Measurements from ENCODE around the gene CRELD2. TPM values are rescaled to one million over a fixed set of nuclear protein-coding genes. Genes with fewer than 3 reads are reported as not detected.

Gene CRELD2
- total RNA-seq, 4 donors from 2014 or later = 9.3 to 29.4 (median 21.5) TPM

DNA sequence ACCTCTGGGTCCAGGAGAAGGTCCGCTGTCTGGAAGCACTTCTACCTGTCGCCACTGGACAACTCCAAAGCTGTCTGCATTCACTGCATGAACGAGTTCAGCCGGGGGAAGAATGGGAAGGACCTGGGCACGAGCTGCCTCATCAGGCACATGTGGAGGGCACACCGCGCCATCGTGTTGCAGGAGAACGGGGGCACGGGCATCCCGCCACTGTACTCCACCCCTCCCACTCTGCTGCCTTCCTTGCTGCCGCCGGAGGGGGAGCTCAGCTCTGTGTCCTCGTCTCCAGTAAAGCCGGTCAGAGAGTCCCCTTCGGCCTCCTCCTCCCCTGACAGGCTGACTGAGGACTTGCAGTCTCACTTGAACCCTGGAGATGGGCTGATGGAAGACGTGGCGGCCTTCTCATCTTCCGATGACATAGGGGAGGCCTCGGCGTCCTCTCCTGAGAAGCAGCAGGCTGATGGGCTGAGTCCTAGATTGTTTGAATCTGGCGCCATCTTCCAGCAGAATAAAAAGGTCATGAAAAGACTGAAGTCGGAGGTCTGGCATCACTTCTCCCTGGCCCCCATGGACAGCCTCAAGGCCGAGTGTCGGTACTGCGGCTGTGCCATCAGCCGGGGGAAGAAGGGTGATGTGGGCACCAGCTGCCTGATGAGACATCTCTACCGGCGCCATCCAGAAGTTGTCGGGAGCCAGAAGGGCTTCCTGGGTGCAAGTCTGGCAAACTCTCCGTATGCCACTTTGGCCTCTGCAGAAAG is 33.8 kb upstream of the CRELD2 start:
- TF ChIP-seq POLR2AphosphoS5 (IDR thresholded peaks at IDR 0.05) (no peak), POLR2A (IDR thresholded peaks at IDR 0.05) (no peak), EP300 (IDR thresholded peaks at IDR 0.05) (no peak)
- TF ChIP-seq, protein P1, sequence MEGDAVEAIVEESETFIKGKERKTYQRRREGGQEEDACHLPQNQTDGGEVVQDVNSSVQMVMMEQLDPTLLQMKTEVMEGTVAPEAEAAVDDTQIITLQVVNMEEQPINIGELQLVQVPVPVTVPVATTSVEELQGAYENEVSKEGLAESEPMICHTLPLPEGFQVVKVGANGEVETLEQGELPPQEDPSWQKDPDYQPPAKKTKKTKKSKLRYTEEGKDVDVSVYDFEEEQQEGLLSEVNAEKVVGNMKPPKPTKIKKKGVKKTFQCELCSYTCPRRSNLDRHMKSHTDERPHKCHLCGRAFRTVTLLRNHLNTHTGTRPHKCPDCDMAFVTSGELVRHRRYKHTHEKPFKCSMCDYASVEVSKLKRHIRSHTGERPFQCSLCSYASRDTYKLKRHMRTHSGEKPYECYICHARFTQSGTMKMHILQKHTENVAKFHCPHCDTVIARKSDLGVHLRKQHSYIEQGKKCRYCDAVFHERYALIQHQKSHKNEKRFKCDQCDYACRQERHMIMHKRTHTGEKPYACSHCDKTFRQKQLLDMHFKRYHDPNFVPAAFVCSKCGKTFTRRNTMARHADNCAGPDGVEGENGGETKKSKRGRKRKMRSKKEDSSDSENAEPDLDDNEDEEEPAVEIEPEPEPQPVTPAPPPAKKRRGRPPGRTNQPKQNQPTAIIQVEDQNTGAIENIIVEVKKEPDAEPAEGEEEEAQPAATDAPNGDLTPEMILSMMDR (IDR thresholded peaks at IDR 0.05) = no peak
- WGBS = 94% methylated on average over 25 of the region's 31 CpGs
- Histone ChIP-seq H3K4me3 (no peak overlapping the region), H3K9me3 (no peaks in the 10 kb centered on the region), H3K4me1 (no peaks in the 10 kb centered on the region), H3K36me3 (peaks cover 56% of the 10 kb centered on the region), H3K27me3 (no peaks in the 10 kb centered on the region), H3K27ac (no peak overlapping the region)
- no peak for DNase-seq (ENCODE audit: low spot score in 2 of 2)

DNA sequence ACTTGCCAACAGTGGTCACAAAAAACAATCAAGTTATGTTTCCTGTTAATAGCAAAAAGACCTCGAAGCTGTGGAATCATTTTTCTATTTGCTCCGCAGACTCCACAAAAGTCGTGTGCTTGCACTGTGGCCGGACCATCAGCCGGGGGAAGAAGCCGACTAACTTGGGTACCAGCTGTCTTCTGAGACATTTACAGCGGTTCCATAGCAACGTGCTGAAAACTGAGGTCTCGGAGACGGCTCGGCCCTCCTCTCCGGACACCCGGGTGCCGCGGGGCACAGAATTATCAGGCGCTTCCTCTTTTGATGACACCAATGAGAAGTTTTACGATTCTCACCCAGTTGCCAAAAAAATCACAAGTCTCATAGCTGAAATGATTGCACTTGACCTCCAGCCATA is 33.2 kb upstream of the CRELD2 start:
- Histone ChIP-seq H3K4me1 (no peaks in the 10 kb centered on the region), H3K27ac (no peak overlapping the region), H3K36me3 (peaks cover 56% of the 10 kb centered on the region), H3K27me3 (no peaks in the 10 kb centered on the region), H3K9me3 (no peaks in the 10 kb centered on the region), H3K4me3 (no peak overlapping the region)
- no peak for DNase-seq (ENCODE audit: low spot score in 2 of 2)
- TF ChIP-seq POLR2AphosphoS5 (IDR thresholded peaks at IDR 0.05) (no peak), EP300 (IDR thresholded peaks at IDR 0.05) (no peak), POLR2A (IDR thresholded peaks at IDR 0.05) (no peak)
- TF ChIP-seq, protein P1 (IDR thresholded peaks at IDR 0.05) = no peak
- WGBS = 95% methylated on average over 17 of the region's 17 CpGs

DNA sequence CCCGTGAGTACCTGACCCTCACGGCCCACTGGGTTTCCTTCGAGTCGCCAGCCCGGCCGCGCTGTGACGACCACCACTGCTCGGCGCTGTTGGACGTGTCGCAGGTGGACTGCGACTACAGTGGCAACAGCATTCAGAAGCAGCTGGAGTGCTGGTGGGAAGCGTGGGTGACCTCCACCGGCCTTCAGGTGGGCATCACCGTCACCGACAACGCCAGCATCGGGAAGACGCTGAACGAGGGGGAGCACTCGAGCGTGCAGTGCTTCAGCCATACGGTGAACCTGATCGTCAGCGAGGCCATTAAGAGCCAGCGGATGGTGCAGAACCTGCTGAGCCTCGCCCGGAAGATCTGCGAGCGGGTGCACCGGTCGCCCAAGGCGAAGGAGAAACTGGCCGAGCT is 32.6 kb upstream of the CRELD2 start:
- WGBS = 97% methylated on average over 35 of the region's 35 CpGs
- TF ChIP-seq POLR2AphosphoS5 (IDR thresholded peaks at IDR 0.05) = no peak
- TF ChIP-seq, protein P1 (IDR thresholded peaks at IDR 0.05) = no peak
- Histone ChIP-seq H3K9me3 (no peaks in the 10 kb centered on the region), H3K27me3 (no peaks in the 10 kb centered on the region), H3K36me3 (peaks cover 61% of the 10 kb centered on the region), H3K4me3 (no peak overlapping the region), H3K27ac (no peak overlapping the region), H3K4me1 (no peaks in the 10 kb centered on the region)
- DNase-seq (ENCODE audit: low spot score in 2 of 2) = no peak

DNA sequence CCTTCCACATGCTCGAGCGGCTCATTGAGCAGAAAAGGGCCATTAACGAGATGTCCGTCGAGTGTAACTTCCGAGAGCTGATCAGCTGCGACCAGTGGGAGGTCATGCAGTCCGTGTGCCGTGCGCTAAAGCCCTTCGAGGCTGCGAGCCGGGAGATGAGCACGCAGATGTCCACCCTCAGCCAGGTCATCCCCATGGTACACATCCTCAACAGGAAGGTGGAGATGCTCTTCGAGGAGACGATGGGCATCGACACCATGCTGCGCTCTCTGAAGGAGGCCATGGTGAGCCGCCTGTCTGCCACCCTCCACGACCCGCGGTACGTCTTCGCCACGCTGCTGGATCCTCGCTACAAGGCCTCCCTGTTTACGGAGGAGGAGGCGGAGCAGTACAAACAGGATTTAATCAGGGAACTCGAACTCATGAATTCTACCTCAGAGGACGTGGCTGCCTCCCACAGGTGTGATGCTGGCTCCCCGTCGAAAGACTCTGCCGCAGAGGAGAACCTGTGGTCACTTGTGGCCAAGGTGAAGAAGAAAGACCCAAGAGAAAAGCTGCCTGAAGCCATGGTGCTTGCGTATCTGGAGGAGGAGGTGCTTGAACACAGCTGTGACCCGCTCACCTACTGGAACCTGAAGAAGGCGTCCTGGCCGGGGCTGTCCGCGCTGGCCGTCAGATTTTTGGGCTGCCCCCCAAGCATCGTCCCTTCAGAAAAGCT is 31.9 kb upstream of the CRELD2 start:
- no peaks in the 10 kb centered on the region for H3K9me3 ChIP-seq
- no peaks in the 10 kb centered on the region for H3K27me3 ChIP-seq
- TF ChIP-seq, protein P1 (IDR thresholded peaks at IDR 0.05) = no peak
- TF ChIP-seq POLR2A (IDR thresholded peaks at IDR 0.05) = no peak
- TF ChIP-seq POLR2AphosphoS5 (IDR thresholded peaks at IDR 0.05) = no peak
- TF ChIP-seq EP300 (IDR thresholded peaks at IDR 0.05) = no peak
- no peaks in the 10 kb centered on the region for H3K4me1 ChIP-seq
- no peak overlapping the region for H3K4me3 ChIP-seq
- WGBS = 98% methylated on average over 36 of the region's 41 CpGs
- H3K36me3 ChIP-seq = peaks cover 63% of the 10 kb centered on the region
- no peak for DNase-seq (ENCODE audit: low spot score in 2 of 2)
- no peak overlapping the region for H3K27ac ChIP-seq

DNA sequence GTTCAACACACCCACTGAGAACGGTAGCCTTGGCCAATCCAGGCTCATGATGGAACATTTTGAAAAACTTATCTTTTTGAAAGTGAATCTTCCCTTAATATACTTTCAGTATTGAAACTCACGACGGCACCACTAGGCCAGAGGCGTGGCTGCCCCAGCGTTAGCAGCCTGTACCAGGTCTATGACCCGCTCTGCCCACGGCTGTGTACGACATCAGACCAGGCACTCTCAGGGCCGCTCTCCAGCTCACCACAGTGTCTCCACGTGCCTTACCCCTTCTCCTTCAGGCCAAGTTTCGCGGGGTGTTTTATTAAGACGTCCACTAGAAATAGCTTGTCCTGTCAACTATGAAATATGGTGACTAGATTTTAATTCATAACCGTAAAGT is 31.4 kb upstream of the CRELD2 start:
- no peak overlapping the region for H3K27ac ChIP-seq
- H3K4me1 ChIP-seq = no peaks in the 10 kb centered on the region
- TF ChIP-seq POLR2A (IDR thresholded peaks at IDR 0.05) = no peak
- TF ChIP-seq POLR2AphosphoS5 (IDR thresholded peaks at IDR 0.05) = no peak
- no peak for TF ChIP-seq EP300 (IDR thresholded peaks at IDR 0.05)
- TF ChIP-seq, protein P1 (IDR thresholded peaks at IDR 0.05) = no peak
- no peak overlapping the region for H3K4me3 ChIP-seq
- H3K36me3 ChIP-seq = peaks cover 63% of the 10 kb centered on the region
- no peaks in the 10 kb centered on the region for H3K27me3 ChIP-seq
- no peak for DNase-seq (ENCODE audit: low spot score in 2 of 2)
- 94% methylated on average over 14 of the region's 14 CpGs for WGBS
- no peaks in the 10 kb centered on the region for H3K9me3 ChIP-seq

Measured in suprapubic skin (tissue), 4 donors.